Measurements from ENCODE around the gene HOXD11.

HOXD11 gene

GRCh38 chr2:176094349-176094748, 12.7 kb upstream of the HOXD11 start:
- no peak for DNase-seq

GRCh38 chr2:176095421-176095820, 11.7 kb upstream of the HOXD11 start:
- DNase-seq, result no peak

GRCh38 chr2:176096243-176096985, 10.7 kb upstream of the HOXD11 start:
- peak in 1 of 2 experiments; percentile 46 for DNase-seq

- DNase-seq, result peak; percentile 87 to 97
These were observed 9.9 kb upstream of the HOXD11 start for GRCh38 chr2:176096986-176097819.

GRCh38 chr2:176097820-176098365, 9.2 kb upstream of the HOXD11 start:
- DNase-seq, result no peak

GRCh38 chr2:176098366-176099158, 8.5 kb upstream of the HOXD11 start:
- DNase-seq, result peak; percentile 24 to 67

- no peak for DNase-seq
These were observed 7.8 kb upstream of the HOXD11 start for GRCh38 chr2:176099159-176099727.

GRCh38 chr2:176099728-176100546, 7.1 kb upstream of the HOXD11 start, which contains the start of gene HOXD12:
HOXD12 (plus strand) TSS chr2:176099795; CDS start chr2:176099802, 7 bp downstream.
- DNase-seq, result no peak

- no peak for DNase-seq
These were observed 6.4 kb upstream of the HOXD11 start for GRCh38 chr2:176100547-176101140.

- DNase-seq, result no peak
These were observed 5.8 kb upstream of the HOXD11 start for GRCh38 chr2:176101216-176101830.

- DNase-seq, result no peak
These were observed 5.2 kb upstream of the HOXD11 start for GRCh38 chr2:176101842-176102241.

- DNase-seq, result no peak
These were observed 4.7 kb upstream of the HOXD11 start for GRCh38 chr2:176102309-176102866.

- DNase-seq, result no peak
These were observed 3.9 kb upstream of the HOXD11 start for GRCh38 chr2:176103194-176103593.

GRCh38 chr2:176103742-176104315, 3.3 kb upstream of the HOXD11 start:
- DNase-seq, result no peak

GRCh38 chr2:176104316-176105077, 2.6 kb upstream of the HOXD11 start:
- no peak for DNase-seq

- no peak for DNase-seq
These were observed 1.9 kb upstream of the HOXD11 start for GRCh38 chr2:176105078-176105729.

GRCh38 chr2:176105730-176106580, 1.1 kb upstream of the HOXD11 start:
- DNase-seq, result no peak

Measured in NCI-H526 (cell line).